Kidney tubule cell (primary cell): ENCODE data around the gene NRG3.

Experiments used
- DNase-seq: peaks from one replicate; pipeline ENCODE4 v3.0.0-alpha.2; 2018; ENCODE audit warnings: low spot score

The NRG3 gene

GRCh38 chr10:82472406-82473335 lies 597.7 kb downstream of the NRG3 start:
- DNase-seq, result no peak

GRCh38 chr10:82477776-82478175 lies 602.8 kb downstream of the NRG3 start:
- DNase-seq, result no peak

DNA sequence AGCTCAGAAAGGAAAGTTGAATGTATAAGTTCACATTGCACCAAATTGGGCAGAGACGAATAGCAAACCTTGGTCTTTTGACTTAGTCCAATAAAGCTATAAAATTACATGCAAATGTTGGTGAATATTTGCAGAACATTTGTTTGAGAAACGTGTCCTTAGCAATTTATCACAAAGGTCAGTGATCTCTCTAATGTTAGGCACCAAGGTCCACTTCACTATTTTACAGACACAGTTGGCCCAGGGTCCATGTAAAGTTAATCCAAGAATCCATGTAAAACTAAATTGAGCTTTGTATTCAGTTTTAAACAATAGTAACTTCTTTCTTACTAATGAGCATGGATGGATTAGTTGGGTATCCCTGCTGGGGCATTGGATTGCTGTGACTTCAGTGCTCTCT lies 617.7 kb downstream of the NRG3 start:
- DNase-seq, result no peak

DNA sequence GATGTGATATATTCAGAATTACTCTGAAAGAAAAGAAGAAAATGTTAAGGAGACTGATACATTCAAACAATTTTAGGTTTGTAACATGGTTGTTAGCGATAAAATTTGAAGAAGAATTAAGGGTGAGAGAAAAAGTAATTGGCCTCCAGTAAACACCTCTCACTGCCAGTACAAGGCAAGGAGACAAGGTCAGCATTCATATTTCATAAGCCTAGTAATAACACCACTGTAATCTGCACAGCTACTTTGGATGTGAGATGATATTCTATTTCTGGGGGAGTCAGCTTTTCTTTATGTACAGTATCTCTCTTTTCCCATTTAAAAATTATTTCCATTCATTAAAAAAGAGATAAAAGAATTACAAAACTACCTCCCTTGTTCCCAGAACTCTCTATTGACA lies 621.1 kb downstream of the NRG3 start:
- no peak for DNase-seq

- DNase-seq, result peak; percentile 2
Measured at GRCh38 chr10:82497439-82497838, 622.4 kb downstream of the NRG3 start.

- DNase-seq, result no peak
Measured at GRCh38 chr10:82498976-82499375, 624.0 kb downstream of the NRG3 start.

- DNase-seq, result no peak
Measured at GRCh38 chr10:82505009-82505408, 630.0 kb downstream of the NRG3 start.

GRCh38 chr10:82506680-82507376 lies 631.8 kb downstream of the NRG3 start:
- DNase-seq, result no peak

DNA sequence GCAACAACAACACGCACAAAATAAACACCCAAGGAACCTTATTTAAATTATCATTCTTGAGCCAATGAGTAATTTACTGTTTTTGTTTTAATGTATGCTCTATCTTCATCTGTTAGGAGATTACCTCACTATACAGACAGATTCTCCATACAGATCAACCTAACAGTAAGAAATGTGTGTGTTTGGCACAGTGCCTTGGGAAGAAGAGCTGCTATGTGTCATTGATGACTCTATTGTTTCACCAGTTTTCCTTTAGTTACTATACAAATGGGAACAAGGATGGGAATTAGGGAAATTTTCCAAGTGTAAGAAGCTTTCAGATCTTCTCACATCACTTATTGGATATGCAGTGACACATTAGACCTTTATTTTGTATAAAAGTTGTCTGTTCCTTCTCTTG lies 640.3 kb downstream of the NRG3 start:
- DNase-seq, result peak; percentile 37

GRCh38 chr10:82529062-82529461 lies 654.1 kb downstream of the NRG3 start:
- DNase-seq, result no peak

DNA sequence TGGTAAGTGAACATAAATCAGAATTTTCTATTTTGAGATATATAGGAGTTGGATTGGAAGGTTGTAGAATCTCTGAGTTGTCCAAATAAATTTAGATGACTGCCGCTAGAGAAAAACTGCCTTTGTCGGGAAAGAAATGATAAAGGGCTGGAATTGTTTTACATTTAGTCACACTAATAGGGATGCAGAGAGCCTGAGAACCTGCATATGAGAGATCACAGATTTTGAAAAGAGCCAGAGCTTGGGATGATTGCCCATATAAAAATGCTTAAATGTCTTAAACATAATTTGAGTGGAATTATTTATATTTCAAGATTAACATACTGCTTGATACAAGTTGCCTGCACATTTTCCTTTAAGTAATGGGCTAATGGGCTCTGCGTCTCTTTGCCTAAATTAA lies 660.5 kb downstream of the NRG3 start:
- no peak for DNase-seq

- DNase-seq, result no peak
Measured at GRCh38 chr10:82536668-82537067, 661.7 kb downstream of the NRG3 start.

GRCh38 chr10:82538272-82538671 lies 663.3 kb downstream of the NRG3 start:
- DNase-seq, result no peak

- DNase-seq, result no peak
Measured at GRCh38 chr10:82543631-82544030, 668.6 kb downstream of the NRG3 start.

GRCh38 chr10:82544377-82544776 lies 669.4 kb downstream of the NRG3 start:
- DNase-seq, result no peak

- DNase-seq, result peak; percentile 41
Measured at GRCh38 chr10:82551506-82551905, 676.5 kb downstream of the NRG3 start.

GRCh38 chr10:82552267-82552666 lies 677.3 kb downstream of the NRG3 start:
- DNase-seq, result no peak

DNA sequence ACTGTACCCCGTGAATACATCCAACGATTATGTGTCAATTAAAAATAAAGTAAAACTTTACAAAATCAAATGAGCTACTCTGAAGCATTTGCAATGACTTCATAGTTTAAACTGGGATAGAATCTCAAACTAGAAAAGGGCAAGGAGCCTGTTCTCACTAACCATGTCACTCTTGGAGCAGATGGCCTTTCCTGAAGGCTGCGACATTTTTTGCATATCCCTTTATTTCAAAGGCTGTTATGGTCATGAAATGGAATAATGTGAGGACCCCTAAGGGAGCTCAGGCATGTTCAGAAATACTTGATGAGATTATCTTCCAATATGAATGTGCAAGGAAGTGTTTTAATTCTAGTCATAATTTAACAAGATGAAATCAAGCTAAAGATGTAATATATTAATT lies 679.4 kb downstream of the NRG3 start:
- DNase-seq, result no peak

DNA sequence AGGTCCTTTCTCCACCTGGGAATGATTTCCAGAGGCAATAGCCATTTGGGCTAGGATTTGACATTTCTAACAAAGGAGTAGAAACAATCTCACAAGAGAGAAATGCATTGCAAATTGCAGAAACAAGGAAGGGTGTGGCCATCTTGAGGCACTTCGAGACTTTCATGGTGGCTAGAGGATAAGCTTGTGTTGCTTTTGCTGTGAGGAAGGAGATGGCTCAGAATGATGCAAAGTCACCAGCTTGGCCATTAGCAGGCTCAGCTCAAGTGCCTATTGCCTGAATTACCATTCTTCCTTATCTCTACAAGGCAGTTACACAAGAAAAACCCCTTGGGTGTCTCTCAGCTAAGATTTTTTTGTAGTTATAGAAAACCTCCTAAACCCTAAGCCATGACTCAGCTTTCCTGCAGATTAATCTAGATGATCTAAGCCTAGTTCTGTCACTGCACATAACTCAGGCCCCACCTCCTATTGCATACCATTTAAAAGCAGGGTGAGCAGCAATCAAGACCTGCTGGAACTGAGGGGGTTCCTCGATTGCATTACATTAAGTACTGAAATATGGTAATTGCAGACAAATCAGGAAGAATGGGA lies 683.1 kb downstream of the NRG3 start:
- peak; percentile 35 for DNase-seq

- DNase-seq, result peak; percentile 79
Measured at GRCh38 chr10:82564353-82565196, 689.6 kb downstream of the NRG3 start.

GRCh38 chr10:82565197-82565575 lies 690.2 kb downstream of the NRG3 start:
- DNase-seq, result peak; percentile 45

DNA sequence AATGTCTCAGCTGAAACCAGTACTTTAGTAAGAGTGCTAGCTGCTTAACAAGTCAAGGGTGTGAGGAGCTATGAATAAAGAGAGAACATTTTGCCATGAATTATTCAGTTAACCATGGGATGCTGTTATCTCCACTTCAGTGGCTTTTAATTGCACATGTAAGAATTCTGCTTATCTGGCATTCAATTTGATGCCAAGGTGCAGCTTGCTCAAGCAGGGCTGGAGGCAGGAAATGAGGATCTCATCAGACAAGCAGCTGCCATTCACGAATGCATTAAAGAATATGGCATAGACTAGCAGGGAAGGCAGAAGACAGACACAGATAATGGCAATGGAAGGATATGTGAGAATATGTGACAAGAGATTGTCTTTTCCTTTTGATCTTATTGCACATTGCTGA lies 697.8 kb downstream of the NRG3 start:
- DNase-seq, result peak; percentile 41
